Caki2 (cell line): ENCODE measurements around the gene PRIM2. TPM values are rescaled to one million over a fixed set of nuclear protein-coding genes. Genes with fewer than 3 reads are reported as not detected.
"Not testable (repeated sequence)": the region's sequence is repeated elsewhere in the genome, so short reads cannot be mapped to it uniquely, and the experiment has no call there.

ENCODE experiments used
- DNase-seq: peaks from one replicate; pipeline ENCODE4 v3.0.0-alpha.2; 2015; ENCODE audit warnings: low read depth
- in situ Hi-C: cut with HindIII; loops from 2 replicates; pipeline ENCODE4 v1.10.0; 2016; ENCODE audit warnings: low sequenced_read_pairs, low pct_unique_long_range_greater_than_20kb, mixed read lengths
- total RNA-seq: library from RNA; depleted of rRNA; stranded (reverse); fragments of >200 nt; shearing (Covaris generic); gene quantifications from 2 replicates; pipeline ENCODE4 v1.2.3, GENCODE V29; 2014; ENCODE audit warnings: low replicate concordance; rRNA removed

Gene PRIM2, protein sequence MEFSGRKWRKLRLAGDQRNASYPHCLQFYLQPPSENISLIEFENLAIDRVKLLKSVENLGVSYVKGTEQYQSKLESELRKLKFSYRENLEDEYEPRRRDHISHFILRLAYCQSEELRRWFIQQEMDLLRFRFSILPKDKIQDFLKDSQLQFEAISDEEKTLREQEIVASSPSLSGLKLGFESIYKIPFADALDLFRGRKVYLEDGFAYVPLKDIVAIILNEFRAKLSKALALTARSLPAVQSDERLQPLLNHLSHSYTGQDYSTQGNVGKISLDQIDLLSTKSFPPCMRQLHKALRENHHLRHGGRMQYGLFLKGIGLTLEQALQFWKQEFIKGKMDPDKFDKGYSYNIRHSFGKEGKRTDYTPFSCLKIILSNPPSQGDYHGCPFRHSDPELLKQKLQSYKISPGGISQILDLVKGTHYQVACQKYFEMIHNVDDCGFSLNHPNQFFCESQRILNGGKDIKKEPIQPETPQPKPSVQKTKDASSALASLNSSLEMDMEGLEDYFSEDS
- 78.5 and 81.3 TPM in 2 replicates for total RNA-seq

DNA sequence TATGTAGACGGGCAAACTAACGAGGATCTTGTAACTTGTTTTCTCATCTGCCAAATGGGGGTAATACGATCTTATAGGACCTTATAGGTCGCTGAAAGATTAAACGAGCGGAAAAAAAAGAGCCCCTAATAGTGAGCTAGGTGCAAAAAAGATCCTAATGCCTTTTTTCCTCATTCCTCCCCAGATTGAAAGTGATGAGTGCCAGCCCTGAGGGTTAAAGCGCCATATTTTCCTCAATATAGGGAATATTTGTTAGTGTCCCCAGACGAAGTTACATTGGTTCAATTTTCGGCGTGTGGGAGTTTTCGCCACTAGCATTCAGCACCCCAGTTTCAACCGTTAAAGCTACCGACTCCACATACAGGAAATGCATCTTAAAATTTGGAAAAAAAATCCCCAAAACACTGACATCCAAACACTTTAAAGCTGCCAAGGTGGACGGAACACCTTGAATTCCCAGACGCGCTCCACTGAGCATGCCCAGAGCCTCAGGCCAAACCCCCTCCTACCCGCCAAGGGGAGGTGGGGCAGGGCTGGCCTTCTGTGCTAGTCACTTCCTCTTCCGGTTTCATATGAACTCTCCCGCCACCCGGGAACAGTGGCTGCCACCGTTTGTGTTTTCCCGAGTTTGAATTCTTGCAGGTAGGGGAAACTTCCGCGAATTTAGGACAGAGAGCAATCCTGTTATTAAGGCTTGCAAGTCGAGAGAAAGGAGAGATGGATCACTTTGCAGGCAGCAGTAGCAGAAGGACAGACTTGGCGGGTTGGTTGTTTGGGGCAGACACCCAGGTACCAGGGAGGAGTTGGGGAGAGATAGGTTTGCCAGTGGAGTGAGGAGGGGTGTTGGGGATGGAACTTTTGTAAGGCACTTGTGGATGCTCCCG, at the start of gene PRIM2:
PRIM2 (plus strand) TSS at position 571 of the 884 bp plus-strand sequence. CDS start 816 bp downstream, outside the sequence.
- peak; percentile 82 for DNase-seq
- in situ Hi-C loops = loop anchor here (25.0 kb wide), 2 partner anchors 255 to 380 kb away; no protein-coding TSS in a partner anchor

DNA sequence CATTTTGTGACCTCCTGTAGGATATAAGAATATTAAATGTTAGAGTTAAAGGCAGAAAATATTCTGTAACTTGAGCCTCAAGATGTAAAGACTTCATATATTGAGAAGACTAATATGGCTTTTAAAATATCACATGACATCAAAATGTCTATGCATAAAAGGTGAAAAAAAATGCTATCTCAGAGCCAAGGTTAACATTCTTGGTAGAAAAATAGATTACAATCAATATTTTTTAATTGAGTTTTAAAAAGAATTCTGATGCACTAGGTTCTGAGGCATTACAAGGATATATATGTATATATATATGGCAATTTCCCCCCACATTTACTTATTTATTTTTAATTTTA, 49.2 kb upstream of the PRIM2 start:
- DNase-seq = no peak
- in situ Hi-C loops = no loop called here

DNA sequence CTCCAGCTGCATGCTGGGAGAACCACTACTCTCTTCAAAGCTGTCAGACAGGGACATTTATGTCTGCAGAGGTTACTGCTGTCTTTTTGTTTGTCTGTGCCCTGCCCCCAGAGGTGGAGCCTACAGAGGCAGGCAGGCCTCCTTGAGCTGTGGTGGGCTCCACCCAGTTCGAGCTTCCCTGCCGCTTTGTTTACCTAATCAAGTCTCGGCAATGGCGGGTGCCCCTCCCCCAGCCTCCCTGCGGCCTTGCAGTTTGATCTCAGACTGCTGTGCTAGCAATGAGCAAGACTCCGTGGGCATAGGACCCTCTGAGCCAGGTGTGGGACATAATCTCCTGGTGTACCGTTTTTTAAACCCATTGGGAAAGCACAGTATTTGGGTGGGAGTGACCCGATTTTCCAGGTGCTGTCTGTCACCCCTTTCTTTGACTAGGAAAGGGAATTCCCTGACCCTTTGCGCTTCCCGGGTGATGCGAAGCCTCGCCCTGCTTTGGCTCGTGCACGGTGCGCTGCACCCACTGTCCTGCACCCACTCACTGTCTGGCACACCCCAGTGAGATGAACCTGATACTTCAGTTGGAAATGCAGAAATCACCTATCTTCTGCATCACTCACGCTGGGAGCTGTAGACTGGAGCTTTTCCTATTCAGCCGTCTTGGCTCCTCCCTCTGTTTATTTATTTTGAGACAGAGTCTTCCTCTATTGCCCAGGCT, 43.2 kb upstream of the PRIM2 start:
- DNase-seq, in situ Hi-C loops: not testable (repeated sequence)

DNA sequence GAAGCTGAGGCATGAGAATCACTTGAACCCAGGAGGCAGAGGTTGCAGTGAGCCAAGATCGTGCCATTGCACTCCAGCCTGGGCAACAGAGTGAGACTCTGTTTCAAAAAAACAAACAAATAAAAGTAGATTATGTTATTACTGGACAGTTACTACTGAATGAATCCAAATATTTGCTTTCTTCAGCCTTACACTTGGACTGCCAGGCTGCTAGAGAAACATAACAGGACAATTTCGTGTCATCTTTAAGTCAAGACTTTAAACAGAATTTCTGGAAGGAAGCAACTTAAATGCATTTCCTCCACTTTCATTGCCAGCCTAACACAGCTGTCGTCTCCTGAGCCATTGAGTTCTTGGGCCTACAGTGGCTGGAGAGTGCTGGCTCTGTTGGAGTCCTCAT, 42.0 kb upstream of the PRIM2 start:
- no peak for DNase-seq
- in situ Hi-C loops = no loop called here

DNA sequence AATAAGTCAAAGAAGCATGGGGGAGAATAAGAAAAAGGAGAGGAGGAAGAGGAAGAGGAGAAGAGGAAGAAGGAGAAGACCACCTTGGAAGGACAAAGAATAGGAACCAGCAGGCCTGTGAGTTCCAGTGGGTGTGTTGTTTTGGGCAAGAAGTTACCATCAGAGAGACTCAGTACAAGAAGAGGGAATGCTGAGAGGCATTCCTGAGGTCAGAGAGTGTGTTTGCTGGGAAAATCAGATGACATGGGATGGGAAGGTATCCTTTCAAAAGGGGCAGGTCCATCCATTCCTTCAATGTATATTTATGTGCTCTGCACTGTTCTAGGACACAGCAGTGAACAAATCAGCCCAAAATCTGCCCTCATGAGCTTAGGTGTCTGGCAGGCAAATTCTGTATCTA, 40.5 kb upstream of the PRIM2 start:
- in situ Hi-C loops = no loop called here
- no peak for DNase-seq

DNA sequence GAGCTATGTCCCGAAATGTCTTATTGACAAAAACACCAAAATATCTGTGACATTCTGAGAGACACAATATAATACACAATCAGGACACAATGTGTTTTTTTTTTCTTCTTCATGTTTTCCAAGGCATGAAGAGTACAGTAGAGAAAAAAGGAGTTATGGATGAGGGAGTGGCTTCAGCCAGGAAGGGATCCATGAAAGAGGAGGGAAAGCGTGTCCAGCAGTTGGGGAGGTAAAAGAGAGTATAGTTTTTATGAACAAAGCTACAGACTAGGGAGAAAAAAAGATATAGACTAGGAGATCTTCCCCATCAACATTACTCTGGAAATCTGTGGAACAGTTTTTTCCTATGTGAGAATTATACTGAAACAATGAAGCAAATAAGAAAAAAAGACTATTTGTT, 38.9 kb upstream of the PRIM2 start:
- in situ Hi-C loops = no loop called here
- DNase-seq = no peak

DNA sequence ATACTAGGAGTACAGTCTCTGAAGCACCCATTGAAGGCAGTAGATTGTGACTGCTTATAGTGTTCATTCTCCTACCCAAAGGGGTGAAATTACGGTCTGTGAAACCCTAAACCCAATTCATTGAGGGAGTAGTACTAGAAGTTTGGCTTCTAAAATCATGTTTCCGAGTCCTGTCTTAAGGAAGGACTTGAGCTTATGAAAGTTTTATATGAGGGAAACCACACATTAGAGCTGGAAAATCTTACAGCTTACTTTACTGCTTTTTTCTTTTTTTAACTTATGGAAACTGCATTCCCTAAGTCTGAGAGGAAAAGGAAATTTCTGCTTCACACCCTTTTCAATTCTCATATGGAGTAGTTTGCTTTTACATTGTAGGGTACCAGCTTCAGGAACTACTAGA, 38.4 kb upstream of the PRIM2 start:
- no peak for DNase-seq
- in situ Hi-C loops = no loop called here

DNA sequence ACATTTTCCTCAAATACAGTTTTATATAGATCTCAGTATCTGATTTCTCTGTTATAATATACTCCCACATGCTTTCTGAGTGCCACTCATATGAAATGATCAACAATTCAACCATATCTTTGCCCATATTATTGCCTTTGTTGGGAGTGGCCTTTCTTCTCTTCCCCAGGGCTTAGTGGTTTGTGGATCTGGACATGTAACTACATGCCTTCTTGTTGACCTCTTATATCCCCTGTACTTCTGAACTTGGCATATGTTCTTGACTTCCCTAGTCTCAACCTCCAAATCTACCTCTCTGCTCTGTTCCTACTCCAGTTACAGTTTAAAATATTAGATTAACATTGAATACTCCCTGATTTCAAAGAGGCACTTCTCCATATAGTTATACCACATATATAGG, 34.3 kb upstream of the PRIM2 start:
- no peak for DNase-seq
- in situ Hi-C loops = no loop called here

DNA sequence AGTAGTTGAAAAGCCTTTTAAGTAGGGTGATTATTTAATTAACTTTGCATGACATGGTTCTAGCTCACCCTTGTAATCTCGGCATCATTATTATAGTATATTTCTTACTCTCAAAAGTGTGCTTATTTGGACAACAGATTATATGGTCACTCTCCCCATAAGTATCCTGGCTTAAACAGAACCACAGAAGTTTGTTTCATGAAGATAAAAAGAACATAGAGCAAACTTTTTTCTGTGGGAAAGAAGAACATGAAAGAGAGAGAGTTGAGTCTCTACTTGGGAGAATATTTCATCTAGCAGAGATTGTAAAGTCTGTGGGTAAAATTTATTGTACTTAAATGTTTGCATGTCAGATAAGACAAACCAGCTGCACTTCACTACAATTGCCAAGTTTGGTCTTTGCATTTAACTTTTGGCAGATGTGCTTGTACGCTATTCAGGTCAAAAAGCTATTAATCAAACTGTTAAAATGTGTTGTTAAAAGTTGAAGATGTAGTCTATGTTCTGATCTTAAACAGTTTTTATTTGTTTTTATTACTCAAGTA, 33.4 kb upstream of the PRIM2 start:
- in situ Hi-C loops = no loop called here
- no peak for DNase-seq

DNA sequence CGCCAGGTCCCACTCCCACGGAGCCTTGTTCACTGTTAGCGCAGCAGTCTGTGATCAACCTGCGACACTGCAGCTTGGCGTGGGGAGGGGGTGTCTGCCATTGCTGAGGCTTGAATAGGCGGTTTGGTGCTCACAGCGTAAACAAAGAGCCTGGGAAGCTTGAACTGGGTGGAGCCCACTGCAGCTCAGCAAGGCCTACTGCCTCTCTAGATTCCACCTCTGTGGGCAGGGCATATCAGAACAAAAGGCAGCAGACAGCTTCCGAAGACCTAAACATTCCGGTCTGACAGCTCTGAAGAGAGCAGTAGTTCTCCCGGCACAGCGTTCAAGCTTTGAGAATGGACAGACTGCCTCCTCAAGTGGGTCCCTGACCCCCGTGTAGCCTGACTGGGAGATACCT, 29.3 kb upstream of the PRIM2 start:
- in situ Hi-C loops, DNase-seq: not testable (repeated sequence)

DNA sequence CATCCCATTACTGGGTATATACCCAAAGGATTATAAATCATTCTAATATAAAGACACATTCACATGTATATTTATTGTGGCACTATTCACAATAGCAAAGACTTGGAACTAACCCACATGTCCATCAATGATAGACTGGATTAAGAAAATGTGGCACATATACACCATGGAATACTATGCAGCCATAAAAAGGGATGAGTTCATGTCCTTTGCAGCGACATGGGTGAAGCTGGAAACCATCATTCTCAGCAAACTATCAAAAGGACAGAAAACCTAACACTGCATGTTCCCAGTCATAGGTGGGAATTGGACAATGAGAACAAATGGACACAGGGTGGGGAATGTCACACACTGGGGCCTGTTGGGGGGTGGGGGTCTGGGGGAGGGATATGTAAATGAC, 24.0 kb upstream of the PRIM2 start:
- in situ Hi-C loops, DNase-seq: not testable (repeated sequence)

DNA sequence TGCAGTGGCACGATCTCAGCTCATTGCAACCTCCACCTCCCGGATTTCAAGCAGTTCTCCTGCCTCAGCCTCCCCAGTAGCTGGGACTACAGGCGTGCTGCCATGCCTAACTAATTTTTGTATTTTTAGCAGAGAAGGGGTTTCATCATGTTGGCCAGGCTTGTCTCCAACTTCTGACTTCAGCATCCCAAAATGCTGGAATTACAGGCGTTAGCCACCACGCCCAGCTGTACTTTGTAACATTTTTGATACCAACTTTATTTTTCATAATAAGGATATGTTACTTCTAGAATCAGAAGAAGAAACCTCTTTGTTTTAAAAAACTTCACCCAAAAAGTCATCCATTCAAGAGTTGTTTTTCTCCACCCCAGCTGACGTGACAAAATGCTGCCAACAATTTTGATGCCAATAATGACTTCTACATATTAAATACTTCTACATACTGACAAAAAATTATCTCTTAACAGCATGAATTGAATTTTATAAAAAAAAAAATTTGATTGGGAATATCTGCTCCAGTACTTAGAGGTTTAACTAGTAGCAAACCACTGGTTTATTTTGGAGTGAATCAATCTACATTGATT, 22.5 kb upstream of the PRIM2 start:
- DNase-seq = no peak
- in situ Hi-C loops = no loop called here

DNA sequence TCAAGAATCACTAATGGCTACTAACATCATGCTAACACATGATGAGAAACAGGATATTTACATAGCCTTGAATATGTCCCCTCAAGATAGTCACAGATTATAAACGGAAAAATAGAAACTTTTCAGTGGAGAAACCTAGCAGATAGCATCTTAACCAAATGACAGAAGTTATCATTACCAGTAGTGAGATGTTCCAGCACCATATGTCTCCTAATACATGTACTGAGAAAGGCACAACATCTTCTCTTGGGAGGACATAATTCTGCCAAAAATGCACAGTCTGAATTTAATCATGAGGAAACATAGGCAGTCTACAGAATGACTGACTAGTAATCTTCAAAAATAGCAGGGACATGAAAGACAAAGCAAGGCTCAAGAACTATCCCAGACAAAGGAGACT, 19.9 kb upstream of the PRIM2 start:
- no peak for DNase-seq
- in situ Hi-C loops = no loop called here

DNA sequence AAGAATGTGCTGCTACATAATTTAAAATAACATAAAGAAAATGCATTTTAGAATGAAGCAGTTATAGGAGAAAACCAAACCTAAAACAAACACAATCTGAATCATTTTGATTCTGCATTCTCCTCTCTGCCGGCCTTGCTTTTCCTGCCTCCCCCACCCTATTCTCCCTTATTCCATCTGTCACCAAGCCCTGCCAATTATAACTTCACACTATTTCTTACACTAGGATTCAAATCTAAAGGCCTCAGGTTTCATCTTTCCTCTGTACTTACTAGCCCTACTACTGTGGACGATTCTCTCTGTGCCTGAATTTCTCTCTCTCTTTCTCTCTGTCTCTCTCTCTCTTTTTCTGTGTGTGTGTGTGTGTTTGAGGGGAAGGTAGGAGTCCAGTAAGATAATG, 18.7 kb upstream of the PRIM2 start:
- no peak for DNase-seq
- in situ Hi-C loops = no loop called here

DNA sequence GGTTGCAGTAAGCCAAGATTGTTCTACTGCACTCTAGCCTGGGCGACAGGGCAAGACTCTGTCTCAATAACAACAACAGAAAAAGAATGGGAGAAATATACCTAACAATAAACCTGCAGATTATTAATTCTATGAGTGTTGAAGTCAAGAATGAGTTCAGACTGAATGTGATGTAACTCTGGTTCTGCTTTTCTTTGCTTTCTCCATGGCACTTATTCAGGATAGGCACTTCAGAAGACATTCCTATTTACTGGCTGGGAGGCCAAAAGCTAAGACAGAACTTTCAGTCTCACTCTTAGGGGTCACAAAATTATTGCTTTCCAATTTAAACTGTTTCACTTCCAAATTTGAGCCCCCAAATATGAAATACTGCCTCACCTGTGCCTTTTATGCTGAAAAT, 15.7 kb upstream of the PRIM2 start:
- in situ Hi-C loops = loop anchor here (25.0 kb wide), 2 partner anchors 239 to 364 kb away; no protein-coding TSS in a partner anchor
- no peak for DNase-seq

DNA sequence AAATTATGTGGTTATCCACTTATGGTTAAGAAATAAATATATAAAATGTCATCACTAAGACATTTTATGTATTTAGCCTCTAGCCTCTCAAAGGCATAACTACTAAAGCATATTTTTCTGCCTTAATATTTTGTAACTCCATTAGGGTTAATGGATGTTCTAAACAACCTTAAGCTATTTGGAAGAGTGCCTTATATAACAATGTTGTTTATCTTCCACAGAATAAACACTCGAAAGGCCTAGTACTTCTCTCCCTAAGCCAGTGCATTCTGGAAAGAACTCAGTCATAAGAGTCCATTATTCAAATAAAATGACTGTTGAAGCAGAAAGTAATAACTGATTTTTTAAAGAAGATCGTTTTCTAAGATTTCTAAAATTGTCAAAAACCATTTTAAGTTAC, 15.0 kb upstream of the PRIM2 start:
- DNase-seq = no peak
- in situ Hi-C loops = loop anchor here (25.0 kb wide), 2 partner anchors 240 to 365 kb away; no protein-coding TSS in a partner anchor

DNA sequence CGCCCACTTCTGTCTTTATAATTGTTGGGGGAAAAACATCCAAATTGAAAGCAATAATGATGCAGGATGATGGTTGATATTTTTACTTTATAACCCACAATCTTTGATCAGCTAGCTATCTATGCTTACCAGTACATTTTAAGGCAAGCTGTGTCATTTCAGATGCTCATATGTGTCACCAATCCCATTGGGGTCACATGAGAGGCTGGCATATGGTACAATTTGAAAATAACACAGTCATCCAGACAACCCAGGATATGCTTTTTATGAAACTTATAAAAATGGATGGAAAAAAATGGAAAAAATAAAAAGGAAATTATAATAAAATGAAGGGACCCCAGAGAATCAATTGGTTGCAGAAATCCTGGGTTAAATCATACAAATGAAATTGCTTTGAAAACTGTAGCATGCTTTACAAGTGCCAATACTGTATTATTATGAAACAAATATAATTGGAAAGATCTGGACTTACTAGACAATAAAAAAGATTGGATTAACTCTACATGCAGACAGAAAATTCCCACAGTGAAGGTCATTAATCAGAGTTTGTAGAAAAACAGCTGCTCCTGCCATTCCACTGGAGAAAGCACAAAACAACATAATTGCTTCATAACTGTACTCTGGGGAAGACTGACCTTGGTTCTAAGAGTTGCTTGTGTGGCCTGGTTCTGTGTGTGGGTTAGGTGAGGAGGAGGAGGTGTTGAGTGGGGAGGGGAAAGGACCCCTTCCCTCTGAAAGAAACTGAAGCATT, 13.3 kb upstream of the PRIM2 start:
- in situ Hi-C loops = loop anchor here (25.0 kb wide), 2 partner anchors 242 to 367 kb away; no protein-coding TSS in a partner anchor
- no peak for DNase-seq
